ENCODE data around the gene ANGPTL3. TPM values are rescaled to one million over a fixed set of nuclear protein-coding genes. Genes with fewer than 3 reads are reported as not detected.

ANGPTL3 gene
- total and polyA plus RNA-seq, 2 of the 13 experiments (the other 11 are each of a cell fraction or from before 2014, with no cell fraction given), result 0.40 to 0.51 TPM

DNA sequence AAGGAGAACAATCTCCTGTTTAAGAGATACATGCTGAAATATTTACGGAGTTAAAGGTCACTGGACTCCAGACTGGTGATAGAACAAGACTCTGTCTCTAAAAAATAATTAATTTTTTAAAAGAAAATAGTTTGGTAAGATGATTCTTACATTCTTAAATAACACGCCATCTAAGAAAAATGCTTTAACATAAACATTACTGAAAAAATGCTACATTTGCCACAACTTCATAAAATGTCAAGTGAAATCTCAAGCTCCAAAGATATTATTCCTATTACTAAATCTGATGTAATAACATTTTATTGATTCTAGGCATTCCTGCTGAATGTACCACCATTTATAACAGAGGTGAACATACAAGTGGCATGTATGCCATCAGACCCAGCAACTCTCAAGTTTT, 4.1 kb downstream of the ANGPTL3 start:
- Histone ChIP-seq H4K20me1 (ENCODE audit: insufficient read depth, low read length) (no peaks in the 10 kb centered on the region), H3K4me1 (ENCODE audit: insufficient read depth, low read length) (peaks cover 41% of the 10 kb centered on the region), H3K9me3 (ENCODE audit: low read length) (no peaks in the 10 kb centered on the region), H3K9ac (ENCODE audit: insufficient read depth, low read depth, low read length) (no peak overlapping the region), H3K27ac (ENCODE audit: extremely low read length, insufficient read depth, low read length) (no peak overlapping the region), H3K4me3 (replicated peaks in 1 of 3; ENCODE audit: insufficient read depth in 1 of 3, low read depth in 2 of 3, low read length in 3 of 3) (no peak overlapping the region), H2AFZ (ENCODE audit: low read length) (no peak overlapping the region), H3K4me2 (ENCODE audit: low read depth, low read length) (no peak overlapping the region), H3K27me3 (ENCODE audit: control insufficient read depth in 1 of 2, insufficient read depth in 2 of 2, low read length in 2 of 2) (no peaks in the 10 kb centered on the region), H3K79me2 (ENCODE audit: insufficient read depth, low read length) (peaks cover 3% of the 10 kb centered on the region), H3K36me3 (replicated peaks in 1 of 2; ENCODE audit: control insufficient read depth in 1 of 2, insufficient read depth in 2 of 2, low read length in 2 of 2) (0 out of 5 replicates have a peak, but pooled peaks cover 0 to 3% of the 10 kb centered on the region in 2 experiments)
- BruUV-seq (replicated peaks), result no TSS peak
- ChIA-PET CTCF (ENCODE audit: low intra/inter-chr PET ratio, low total read pairs) (no interaction called here), POLR2A (no interaction called here)
- intact Hi-C loops (cut with micrococcal nuclease; ENCODE audit: unreplicated experiment), result no loop called here
- DNase-seq (ENCODE audit: low spot score) (no peak), ATAC-seq (no peak), FAIRE-seq (no peak)
- 90% methylated on average over 2 of the region's 2 CpGs for WGBS (ENCODE audit: low lambda C conversion rate)
- in situ Hi-C loops (cut with HindIII; ENCODE audit: extremely low pct_ligation_motif_present, low pct_unique_long_range_greater_than_20kb), result no loop called here
- TF ChIP-seq PCBP1 (IDR thresholded peaks at IDR 0.05; ENCODE audit: borderline replicate concordance, low read depth, low read length), result no peak
- TF ChIP-seq GATAD1 (CRISPR knock-in tag; IDR thresholded peaks at IDR 0.05), result no peak
- no peak for TF ChIP-seq ARNTL (CRISPR knock-in tag; IDR thresholded peaks at IDR 0.05)
- no peak for TF ChIP-seq THYN1 (CRISPR knock-in tag; IDR thresholded peaks at IDR 0.05; ENCODE audit: borderline replicate concordance, low read depth)
- no peak for TF ChIP-seq ZNF816 (CRISPR knock-in tag; IDR thresholded peaks at IDR 0.05; ENCODE audit: borderline replicate concordance)
- no peak for TF ChIP-seq RAD21 (CRISPR knock-in tag; IDR thresholded peaks at IDR 0.05)
- TF ChIP-seq REPIN1 (CRISPR knock-in tag; IDR thresholded peaks at IDR 0.05; ENCODE audit: borderline replicate concordance, low read depth), result no peak
- no peak for TF ChIP-seq SMAD3 (CRISPR knock-in tag; IDR thresholded peaks at IDR 0.05)
- TF ChIP-seq, protein P1, sequence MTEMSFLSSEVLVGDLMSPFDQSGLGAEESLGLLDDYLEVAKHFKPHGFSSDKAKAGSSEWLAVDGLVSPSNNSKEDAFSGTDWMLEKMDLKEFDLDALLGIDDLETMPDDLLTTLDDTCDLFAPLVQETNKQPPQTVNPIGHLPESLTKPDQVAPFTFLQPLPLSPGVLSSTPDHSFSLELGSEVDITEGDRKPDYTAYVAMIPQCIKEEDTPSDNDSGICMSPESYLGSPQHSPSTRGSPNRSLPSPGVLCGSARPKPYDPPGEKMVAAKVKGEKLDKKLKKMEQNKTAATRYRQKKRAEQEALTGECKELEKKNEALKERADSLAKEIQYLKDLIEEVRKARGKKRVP (CRISPR knock-in tag; IDR thresholded peaks at IDR 0.05), result no peak
- TF ChIP-seq ZFX (CRISPR knock-in tag; IDR thresholded peaks at IDR 0.05; ENCODE audit: low read depth), result no peak
- TF ChIP-seq FOXJ3 (CRISPR knock-in tag; IDR thresholded peaks at IDR 0.05; ENCODE audit: borderline replicate concordance), result no peak
- no peak for TF ChIP-seq SMARCC2 (IDR thresholded peaks at IDR 0.05)
- TF ChIP-seq, protein P2, sequence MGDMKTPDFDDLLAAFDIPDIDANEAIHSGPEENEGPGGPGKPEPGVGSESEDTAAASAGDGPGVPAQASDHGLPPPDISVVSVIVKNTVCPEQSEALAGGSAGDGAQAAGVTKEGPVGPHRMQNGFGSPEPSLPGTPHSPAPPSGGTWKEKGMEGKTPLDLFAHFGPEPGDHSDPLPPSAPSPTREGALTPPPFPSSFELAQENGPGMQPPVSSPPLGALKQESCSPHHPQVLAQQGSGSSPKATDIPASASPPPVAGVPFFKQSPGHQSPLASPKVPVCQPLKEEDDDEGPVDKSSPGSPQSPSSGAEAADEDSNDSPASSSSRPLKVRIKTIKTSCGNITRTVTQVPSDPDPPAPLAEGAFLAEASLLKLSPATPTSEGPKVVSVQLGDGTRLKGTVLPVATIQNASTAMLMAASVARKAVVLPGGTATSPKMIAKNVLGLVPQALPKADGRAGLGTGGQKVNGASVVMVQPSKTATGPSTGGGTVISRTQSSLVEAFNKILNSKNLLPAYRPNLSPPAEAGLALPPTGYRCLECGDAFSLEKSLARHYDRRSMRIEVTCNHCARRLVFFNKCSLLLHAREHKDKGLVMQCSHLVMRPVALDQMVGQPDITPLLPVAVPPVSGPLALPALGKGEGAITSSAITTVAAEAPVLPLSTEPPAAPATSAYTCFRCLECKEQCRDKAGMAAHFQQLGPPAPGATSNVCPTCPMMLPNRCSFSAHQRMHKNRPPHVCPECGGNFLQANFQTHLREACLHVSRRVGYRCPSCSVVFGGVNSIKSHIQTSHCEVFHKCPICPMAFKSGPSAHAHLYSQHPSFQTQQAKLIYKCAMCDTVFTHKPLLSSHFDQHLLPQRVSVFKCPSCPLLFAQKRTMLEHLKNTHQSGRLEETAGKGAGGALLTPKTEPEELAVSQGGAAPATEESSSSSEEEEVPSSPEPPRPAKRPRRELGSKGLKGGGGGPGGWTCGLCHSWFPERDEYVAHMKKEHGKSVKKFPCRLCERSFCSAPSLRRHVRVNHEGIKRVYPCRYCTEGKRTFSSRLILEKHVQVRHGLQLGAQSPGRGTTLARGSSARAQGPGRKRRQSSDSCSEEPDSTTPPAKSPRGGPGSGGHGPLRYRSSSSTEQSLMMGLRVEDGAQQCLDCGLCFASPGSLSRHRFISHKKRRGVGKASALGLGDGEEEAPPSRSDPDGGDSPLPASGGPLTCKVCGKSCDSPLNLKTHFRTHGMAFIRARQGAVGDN (CRISPR knock-in tag; IDR thresholded peaks at IDR 0.05), result no peak
- TF ChIP-seq AHR (CRISPR knock-in tag; IDR thresholded peaks at IDR 0.05), result no peak
- TF ChIP-seq, protein P3, sequence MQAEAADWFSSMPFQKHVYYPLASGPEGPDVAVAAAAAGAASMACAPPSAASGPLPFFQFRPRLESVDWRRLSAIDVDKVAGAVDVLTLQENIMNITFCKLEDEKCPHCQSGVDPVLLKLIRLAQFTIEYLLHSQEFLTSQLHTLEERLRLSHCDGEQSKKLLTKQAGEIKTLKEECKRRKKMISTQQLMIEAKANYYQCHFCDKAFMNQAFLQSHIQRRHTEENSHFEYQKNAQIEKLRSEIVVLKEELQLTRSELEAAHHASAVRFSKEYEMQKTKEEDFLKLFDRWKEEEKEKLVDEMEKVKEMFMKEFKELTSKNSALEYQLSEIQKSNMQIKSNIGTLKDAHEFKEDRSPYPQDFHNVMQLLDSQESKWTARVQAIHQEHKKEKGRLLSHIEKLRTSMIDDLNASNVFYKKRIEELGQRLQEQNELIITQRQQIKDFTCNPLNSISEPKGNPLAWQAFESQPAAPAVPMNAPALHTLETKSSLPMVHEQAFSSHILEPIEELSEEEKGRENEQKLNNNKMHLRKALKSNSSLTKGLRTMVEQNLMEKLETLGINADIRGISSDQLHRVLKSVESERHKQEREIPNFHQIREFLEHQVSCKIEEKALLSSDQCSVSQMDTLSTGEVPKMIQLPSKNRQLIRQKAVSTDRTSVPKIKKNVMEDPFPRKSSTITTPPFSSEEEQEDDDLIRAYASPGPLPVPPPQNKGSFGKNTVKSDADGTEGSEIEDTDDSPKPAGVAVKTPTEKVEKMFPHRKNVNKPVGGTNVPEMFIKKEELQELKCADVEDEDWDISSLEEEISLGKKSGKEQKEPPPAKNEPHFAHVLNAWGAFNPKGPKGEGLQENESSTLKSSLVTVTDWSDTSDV (CRISPR knock-in tag; IDR thresholded peaks at IDR 0.05), result no peak
